Astrocyte (in vitro differentiated cells and primary cell): ENCODE data around the gene PPP3CA.

Experiments
- CTCF ChIP-seq: IDR thresholded peaks from 2 replicates; pipeline ENCODE4 v1.5.1; 2011; ENCODE audit warnings: low read depth, mild to moderate bottlenecking, inconsistent platforms, low read length, moderate library complexity; ENCODE audit not compliant: insufficient read depth
- EZH2 ChIP-seq: IDR thresholded peaks from 2 replicates; pipeline ENCODE4 v1.6.1; 2012; ENCODE audit warnings: mild to moderate bottlenecking, low read length, inconsistent platforms; ENCODE audit not compliant: insufficient read depth

- TF ChIP-seq CTCF (no peak), EZH2 (no peak)
Observed at GRCh38 chr4:101211146-101211553, 136.2 kb downstream of the PPP3CA start.
